ENCODE results near the gene TROAP.

TROAP gene

DNA sequence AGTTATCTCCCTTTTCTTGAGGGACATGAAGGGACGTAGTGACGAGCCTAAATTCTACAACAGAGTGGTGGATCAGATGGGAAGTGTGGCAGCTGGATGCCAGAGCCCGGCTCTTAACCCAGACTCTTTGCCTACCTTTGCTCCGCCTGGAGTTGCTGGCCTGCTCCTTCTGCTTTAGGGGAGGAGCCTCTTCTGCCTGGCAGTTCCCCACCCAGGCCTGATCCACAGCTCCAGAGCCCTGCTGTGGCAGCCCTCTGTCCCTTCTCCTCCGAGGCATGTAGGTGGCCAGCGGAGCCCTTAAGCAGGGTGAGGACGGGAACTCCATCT is 30.4 kb upstream of the TROAP start:
- DNase-seq (ENCODE audit: low spot score) = no peak
- TF ChIP-seq, protein P1, sequence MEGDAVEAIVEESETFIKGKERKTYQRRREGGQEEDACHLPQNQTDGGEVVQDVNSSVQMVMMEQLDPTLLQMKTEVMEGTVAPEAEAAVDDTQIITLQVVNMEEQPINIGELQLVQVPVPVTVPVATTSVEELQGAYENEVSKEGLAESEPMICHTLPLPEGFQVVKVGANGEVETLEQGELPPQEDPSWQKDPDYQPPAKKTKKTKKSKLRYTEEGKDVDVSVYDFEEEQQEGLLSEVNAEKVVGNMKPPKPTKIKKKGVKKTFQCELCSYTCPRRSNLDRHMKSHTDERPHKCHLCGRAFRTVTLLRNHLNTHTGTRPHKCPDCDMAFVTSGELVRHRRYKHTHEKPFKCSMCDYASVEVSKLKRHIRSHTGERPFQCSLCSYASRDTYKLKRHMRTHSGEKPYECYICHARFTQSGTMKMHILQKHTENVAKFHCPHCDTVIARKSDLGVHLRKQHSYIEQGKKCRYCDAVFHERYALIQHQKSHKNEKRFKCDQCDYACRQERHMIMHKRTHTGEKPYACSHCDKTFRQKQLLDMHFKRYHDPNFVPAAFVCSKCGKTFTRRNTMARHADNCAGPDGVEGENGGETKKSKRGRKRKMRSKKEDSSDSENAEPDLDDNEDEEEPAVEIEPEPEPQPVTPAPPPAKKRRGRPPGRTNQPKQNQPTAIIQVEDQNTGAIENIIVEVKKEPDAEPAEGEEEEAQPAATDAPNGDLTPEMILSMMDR (IDR thresholded peaks at IDR 0.05; ENCODE audit: extremely low read depth, missing control alignments) = no peak

DNA sequence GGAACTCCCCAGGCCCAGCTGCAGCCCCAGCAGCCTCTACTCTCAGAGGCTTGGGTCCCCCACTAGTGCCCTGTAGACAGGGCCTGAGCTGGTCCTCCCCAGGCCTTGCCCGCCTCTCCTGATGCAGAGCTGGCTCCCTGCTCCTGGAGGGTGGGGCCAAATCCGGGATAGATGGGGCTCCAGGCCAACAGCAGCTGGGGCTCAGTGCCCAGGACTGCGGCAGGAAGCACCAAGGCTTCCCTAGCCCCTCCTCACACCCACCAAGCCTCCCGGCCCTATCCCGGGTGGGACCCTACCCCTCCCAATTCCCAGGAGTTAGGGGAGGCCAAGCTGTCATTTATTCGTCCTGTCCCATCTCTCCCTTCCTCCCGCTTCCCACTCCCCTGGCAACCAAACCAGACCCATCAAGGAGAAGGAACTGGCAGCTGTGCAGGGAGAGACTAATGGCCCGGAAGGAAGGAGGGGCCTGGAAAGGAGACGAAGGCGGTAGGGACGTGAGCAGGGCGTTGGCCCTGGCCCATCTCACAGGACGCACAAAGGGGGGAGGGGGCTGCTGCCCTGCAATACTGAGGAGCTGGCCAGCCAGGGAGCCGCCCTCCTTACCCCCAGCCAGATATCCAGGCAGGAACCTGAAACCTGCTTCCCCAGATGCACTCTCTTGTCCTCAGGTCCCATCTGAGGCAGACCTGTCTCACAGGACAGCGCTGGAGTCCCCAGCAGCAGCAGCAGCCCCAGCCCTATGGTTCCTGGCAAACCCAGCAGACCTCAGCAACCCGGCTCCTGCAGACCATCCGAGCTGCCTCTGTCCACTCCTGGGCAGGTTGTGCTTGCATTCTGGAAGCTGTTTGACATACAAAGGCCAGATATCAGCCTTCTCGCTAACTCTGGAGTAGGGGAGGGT is 29.7 kb upstream of the TROAP start:
- DNase-seq (ENCODE audit: low spot score) = no peak
- TF ChIP-seq, protein P1 (IDR thresholded peaks at IDR 0.05; ENCODE audit: extremely low read depth, missing control alignments) = no peak

DNA sequence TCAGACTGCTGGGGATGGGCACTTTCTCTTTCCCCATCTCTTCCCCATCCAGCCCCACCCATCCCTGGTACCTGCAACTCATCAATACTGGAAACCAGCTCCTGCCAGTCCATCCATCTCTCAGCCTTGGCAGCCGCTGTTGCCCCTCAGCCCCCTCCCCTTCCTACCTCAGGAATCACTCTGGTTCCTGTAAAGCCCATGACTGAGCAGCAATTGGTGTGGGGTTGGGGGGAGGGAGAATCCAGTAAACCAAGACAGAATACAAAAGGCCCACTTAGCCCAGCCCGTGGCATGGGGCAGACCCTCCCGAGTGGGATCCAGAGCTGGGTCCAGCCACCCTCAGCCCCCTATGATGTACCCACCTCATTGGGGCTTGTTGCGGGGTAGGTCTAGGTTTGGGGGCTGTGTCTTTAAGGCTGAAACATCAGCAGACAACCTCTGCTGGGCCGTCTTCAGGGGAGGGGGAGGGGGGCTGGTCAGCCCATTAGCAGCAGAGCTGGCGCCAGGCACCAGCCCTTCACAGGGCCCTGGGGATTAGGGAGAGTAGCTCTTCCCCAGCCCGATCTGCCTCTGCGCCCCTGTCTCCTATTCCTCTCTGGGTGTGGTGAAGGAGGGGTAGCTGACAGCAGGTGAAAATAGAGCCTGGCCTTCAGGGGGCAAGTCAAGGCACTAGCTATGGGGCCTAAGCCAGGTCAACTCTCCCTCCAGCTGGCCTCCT is 28.8 kb upstream of the TROAP start:
- no peak for DNase-seq (ENCODE audit: low spot score)
- TF ChIP-seq, protein P1 (IDR thresholded peaks at IDR 0.05; ENCODE audit: extremely low read depth, missing control alignments) = no peak

DNA sequence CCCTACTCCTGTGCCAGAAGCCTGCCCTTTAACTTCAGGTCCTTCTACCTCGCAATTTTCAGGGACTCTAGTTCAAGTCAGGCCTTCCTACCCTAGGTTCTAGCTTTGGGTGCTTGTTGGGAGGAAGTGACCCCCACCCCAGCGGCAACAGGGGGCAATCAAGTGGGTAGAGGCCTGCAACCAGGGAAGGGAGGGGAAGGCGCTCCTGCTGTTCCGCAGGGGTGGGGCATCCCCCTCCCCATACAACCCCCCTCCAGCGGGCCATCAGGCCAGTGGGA is 28.3 kb upstream of the TROAP start:
- TF ChIP-seq, protein P1 (IDR thresholded peaks at IDR 0.05; ENCODE audit: extremely low read depth, missing control alignments) = no peak
- DNase-seq (ENCODE audit: low spot score) = peak; percentile 16

DNA sequence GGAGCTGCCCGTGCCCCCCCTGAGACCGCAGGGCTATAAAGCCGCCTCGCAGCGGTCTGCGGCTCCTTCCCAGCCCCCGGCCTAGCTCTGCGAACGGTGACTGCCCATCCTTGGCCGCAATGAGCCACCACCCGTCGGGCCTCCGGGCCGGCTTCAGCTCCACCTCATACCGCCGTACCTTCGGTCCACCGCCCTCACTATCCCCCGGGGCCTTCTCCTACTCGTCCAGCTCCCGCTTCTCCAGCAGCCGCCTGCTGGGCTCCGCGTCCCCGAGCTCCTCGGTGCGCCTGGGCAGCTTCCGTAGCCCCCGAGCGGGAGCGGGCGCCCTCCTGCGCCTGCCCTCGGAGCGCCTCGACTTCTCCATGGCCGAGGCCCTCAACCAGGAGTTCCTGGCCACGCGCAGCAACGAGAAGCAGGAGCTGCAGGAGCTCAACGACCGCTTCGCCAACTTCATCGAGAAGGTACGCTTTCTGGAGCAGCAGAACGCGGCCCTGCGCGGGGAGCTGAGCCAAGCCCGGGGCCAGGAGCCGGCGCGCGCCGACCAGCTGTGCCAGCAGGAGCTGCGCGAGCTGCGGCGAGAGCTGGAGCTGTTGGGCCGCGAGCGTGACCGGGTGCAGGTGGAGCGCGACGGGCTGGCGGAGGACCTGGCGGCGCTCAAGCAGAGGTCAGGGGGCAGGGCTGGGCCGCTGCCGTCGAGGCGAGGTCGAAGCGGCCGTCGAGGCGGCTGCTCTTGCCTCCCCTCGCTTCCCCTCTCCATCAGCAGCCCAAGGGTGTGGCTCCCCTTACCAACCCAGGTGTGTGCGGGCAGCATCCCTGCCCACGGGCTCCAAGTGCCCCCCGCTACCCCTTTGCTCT is 27.7 kb upstream of the TROAP start, which contains the start of gene PRPH:
TSS of gene PRPH (plus strand) at position 66 of the 855 bp plus-strand sequence. CDS start at position 120, 54 bp downstream.
- peak; percentile 26 for DNase-seq (ENCODE audit: low spot score)
- TF ChIP-seq, protein P1 (IDR thresholded peaks at IDR 0.05; ENCODE audit: extremely low read depth, missing control alignments) = no peak

DNA sequence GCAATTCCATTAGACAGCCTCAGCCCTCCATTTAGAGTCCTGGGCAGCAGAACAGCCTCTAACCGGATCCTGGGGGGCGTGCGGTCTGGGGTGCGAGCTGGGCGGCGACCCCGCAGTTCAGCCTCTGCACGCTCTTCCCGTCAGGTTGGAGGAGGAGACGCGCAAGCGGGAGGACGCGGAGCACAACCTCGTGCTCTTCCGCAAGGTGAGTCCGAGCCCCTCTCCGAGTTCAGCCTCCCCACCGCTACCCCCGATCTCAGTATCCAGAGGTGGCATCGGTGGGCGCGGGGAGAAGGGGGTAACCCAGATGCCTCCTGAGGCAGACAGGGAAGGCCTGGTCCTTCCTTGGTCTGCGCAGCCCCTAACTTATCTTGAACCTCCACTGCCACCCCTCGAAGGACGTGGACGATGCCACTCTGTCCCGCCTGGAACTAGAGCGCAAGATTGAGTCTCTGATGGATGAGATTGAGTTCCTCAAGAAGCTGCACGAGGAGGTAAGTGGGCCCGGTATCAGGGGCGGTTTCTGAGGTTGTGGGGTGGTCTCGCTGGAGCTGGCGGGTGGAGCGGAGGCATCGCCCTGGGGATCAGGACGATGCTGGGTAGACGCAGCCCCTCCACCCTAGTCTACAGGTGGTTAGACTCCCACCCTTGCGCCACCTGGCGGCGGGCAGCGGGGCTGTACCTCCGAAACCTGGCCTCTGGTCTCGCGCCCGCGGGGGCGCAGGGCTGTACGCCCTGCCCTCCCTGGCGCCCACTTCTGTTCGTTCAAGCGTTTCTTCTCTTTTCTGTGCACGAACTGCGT is 26.8 kb upstream of the TROAP start:
- peak; percentile 92 for DNase-seq (ENCODE audit: low spot score)
- TF ChIP-seq, protein P1 (IDR thresholded peaks at IDR 0.05; ENCODE audit: extremely low read depth, missing control alignments) = peak; percentile 73
